PC-3 (cell line): ENCODE measurements around the gene PLA2G15. TPM values are rescaled to one million over a fixed set of nuclear protein-coding genes. Genes with fewer than 3 reads are reported as not detected.

Experiments used
- ATAC-seq: fragments of 200-7000 bp; cut with Tn5 transposase; 2 replicates; pipeline ENCODE4 v1.9.1; 2020; ENCODE audit warnings: mild to moderate bottlenecking, moderate library complexity
- BruUV-seq: library from RNA; stranded (reverse); fragments of 400-500 nt; replicated peaks from 2 replicates; lab custom pipeline; 2021; lab: Mats Ljungman, UMichigan
- CTCF ChIA-PET: fragments of 300-600 bp; sonication (Branson Sonifier 250); formaldehyde crosslinking; loops from one replicate; lab custom pipeline; 2022; ENCODE audit warnings: antibody characterized with exemption; lab: Charles Lee
- POLR2A ChIA-PET: fragments of 300-600 bp; sonication (Branson Sonifier 250); formaldehyde crosslinking; loops from one replicate; lab custom pipeline; 2022; ENCODE audit warnings: antibody characterized with exemption; ENCODE audit not compliant: unreplicated experiment; lab: Charles Lee
- DNase-seq: peaks from one replicate; pipeline ENCODE4 v3.0.0-alpha.2; 2015
- H2AFZ ChIP-seq: fragments of 300-600 bp; sonication (generic); 2 replicates; pipeline ENCODE4 v1.6.0; 2016; ENCODE audit warnings: antibody characterized with exemption, low read length
- H3F3A ChIP-seq: fragments of 300-600 bp; sonication (generic); one replicate; pipeline ENCODE4 v1.6.0; 2017; ENCODE audit warnings: antibody characterized with exemption, low read length, control low read depth, mild to moderate bottlenecking; ENCODE audit not compliant: unreplicated experiment
- H3K27ac ChIP-seq: fragments of 300-600 bp; sonication (generic); 2 replicates; pipeline ENCODE4 v1.5.1; 2016; ENCODE audit warnings: mild to moderate bottlenecking, low read length
- H3K27me3 ChIP-seq: fragments of 300-600 bp; sonication (generic); 2 replicates; pipeline ENCODE4 v1.6.1; 2016; ENCODE audit warnings: low read length, mixed read lengths
- H3K36me3 ChIP-seq: fragments of 300-600 bp; sonication (generic); 2 replicates; pipeline ENCODE4 v1.6.1; 2016; ENCODE audit warnings: low read depth, mixed run types, low read length, mixed read lengths
- H3K4me1 ChIP-seq: fragments of 300-600 bp; sonication (generic); 2 replicates; pipeline ENCODE4 v1.5.1; 2016; ENCODE audit warnings: low read length; ENCODE audit not compliant: insufficient read depth
- H3K4me2 ChIP-seq: fragments of 300-600 bp; sonication (generic); 2 replicates; pipeline ENCODE4 v1.6.0; 2016; ENCODE audit warnings: low read length
- H3K4me3 ChIP-seq: fragments of 300-600 bp; sonication (generic); 2 replicates; pipeline ENCODE4 v1.5.1; 2016; ENCODE audit warnings: mild to moderate bottlenecking, low read length, mixed read lengths
- H3K79me2 ChIP-seq: fragments of 300-600 bp; sonication (generic); 2 replicates; pipeline ENCODE4 v1.6.1; 2017; ENCODE audit warnings: low read length, mixed read lengths
- H3K9ac ChIP-seq: fragments of 300-600 bp; sonication (generic); 2 replicates; pipeline ENCODE4 v1.6.0; 2016; ENCODE audit warnings: mild to moderate bottlenecking, low read length
- H3K9me2 ChIP-seq: fragments of 300-600 bp; sonication (generic); replicated peaks from 2 replicates; pipeline ENCODE4 v1.6.1; 2016; ENCODE audit warnings: mixed run types, low read length, mixed read lengths
- H3K9me3 ChIP-seq: fragments of 300-600 bp; sonication (generic); 2 replicates; pipeline ENCODE4 v1.6.1; 2016; ENCODE audit warnings: low read length, mixed read lengths
- H4K20me1 ChIP-seq: fragments of 300-600 bp; sonication (generic); 2 replicates; pipeline ENCODE4 v1.6.1; 2016; ENCODE audit warnings: low read length, mixed read lengths
- EZH2 ChIP-seq: fragments of 300-600 bp; sonication (generic); IDR thresholded peaks from one replicate; pipeline ENCODE4 v1.6.1; 2017; ENCODE audit warnings: antibody characterized with exemption, mild to moderate bottlenecking, low read length; ENCODE audit not compliant: unreplicated experiment
- EZH2phosphoT487 ChIP-seq: fragments of 300-600 bp; sonication (generic); IDR thresholded peaks from 2 replicates; pipeline ENCODE4 v1.6.1; 2018; ENCODE audit warnings: mild to moderate bottlenecking, antibody characterized with exemption, low read length, borderline replicate concordance
- intact Hi-C: fragments of 100-400 bp; cut with micrococcal nuclease; formaldehyde crosslinking; loops from 2 replicates; pipeline ENCODE4 v1.9.0; 2023
- total RNA-seq: library from RNA; depleted of rRNA; stranded (reverse); fragments of >200 nt; gene quantifications from 2 replicates; pipeline ENCODE4 v1.2.3, GENCODE V29; 2014
- TF ChIP-seq, protein P1 (sequence below): fragments of 300-600 bp; sonication (generic); conservative IDR thresholded peaks from 2 replicates; pipeline ENCODE4 v1.5.1; 2017; ENCODE audit warnings: antibody characterized with exemption, low read depth, mild to moderate bottlenecking, low read length

Gene PLA2G15
- total RNA-seq, 1 experiment from 2014 or later = 16.4 TPM

GRCh38 chr16:68249371-68249770 is 4.2 kb downstream of the PLA2G15 start:
- H3K36me3 ChIP-seq = no peaks in the 10 kb centered on the region; the same call in 1 of the 2 replicates
- no peak overlapping the region for H3K27ac ChIP-seq
- H4K20me1 ChIP-seq = no peaks in the 10 kb centered on the region
- intact Hi-C loops = loop anchor here (5.0 kb wide), 1 partner anchor 63 kb away; the partner anchor contains the start of genes PRMT7 and SLC7A6OS
- H3K4me1 ChIP-seq = peaks cover 14% of the 10 kb centered on the region; the same call in 1 of the 2 replicates
- DNase-seq (no peak), ATAC-seq (no peak)
- no peaks in the 10 kb centered on the region for H3F3A ChIP-seq
- no peaks in the 10 kb centered on the region for H3K9me2 ChIP-seq
- H3K27me3 ChIP-seq = no peaks in the 10 kb centered on the region
- no peak for TF ChIP-seq EZH2phosphoT487
- no peak for TF ChIP-seq EZH2
- TF ChIP-seq, protein P1, sequence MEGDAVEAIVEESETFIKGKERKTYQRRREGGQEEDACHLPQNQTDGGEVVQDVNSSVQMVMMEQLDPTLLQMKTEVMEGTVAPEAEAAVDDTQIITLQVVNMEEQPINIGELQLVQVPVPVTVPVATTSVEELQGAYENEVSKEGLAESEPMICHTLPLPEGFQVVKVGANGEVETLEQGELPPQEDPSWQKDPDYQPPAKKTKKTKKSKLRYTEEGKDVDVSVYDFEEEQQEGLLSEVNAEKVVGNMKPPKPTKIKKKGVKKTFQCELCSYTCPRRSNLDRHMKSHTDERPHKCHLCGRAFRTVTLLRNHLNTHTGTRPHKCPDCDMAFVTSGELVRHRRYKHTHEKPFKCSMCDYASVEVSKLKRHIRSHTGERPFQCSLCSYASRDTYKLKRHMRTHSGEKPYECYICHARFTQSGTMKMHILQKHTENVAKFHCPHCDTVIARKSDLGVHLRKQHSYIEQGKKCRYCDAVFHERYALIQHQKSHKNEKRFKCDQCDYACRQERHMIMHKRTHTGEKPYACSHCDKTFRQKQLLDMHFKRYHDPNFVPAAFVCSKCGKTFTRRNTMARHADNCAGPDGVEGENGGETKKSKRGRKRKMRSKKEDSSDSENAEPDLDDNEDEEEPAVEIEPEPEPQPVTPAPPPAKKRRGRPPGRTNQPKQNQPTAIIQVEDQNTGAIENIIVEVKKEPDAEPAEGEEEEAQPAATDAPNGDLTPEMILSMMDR = no peak
- H3K79me2 ChIP-seq = peaks cover 17% of the 10 kb centered on the region
- H3K9ac ChIP-seq = no peak overlapping the region
- H3K4me3 ChIP-seq = no peak overlapping the region
- no TSS peak for BruUV-seq
- H3K9me3 ChIP-seq = no peaks in the 10 kb centered on the region
- no peak overlapping the region for H3K4me2 ChIP-seq
- no peak overlapping the region for H2AFZ ChIP-seq
- POLR2A ChIA-PET = no interaction called here
- CTCF ChIA-PET = no interaction called here

DNA sequence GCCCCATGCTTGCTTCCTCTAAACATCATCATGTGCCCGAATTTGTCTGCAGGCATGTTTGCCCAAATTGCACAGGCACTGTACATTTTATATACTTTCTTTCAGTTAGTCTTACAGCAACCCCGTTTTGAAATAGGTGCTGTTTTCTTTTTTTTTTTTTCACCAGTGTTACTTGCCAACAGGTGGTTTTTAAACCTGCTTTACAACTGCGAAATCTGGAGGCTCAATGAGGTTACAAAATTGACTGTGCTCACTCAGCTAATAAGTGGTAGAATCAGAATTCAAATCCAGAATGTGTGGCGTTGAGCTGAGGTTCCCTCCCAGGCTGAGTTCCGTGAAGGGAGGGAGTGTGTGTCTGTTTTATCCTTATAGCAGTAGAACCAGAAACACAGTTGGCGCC is 5.8 kb downstream of the PLA2G15 start:
- H4K20me1 ChIP-seq = no peaks in the 10 kb centered on the region
- H3K4me3 ChIP-seq = no peak overlapping the region
- peaks cover 11% of the 10 kb centered on the region for H3K79me2 ChIP-seq
- H3K4me1 ChIP-seq = peaks cover 8% of the 10 kb centered on the region; the same call in 1 of the 2 replicates
- intact Hi-C loops = no loop called here
- no peak overlapping the region for H3K27ac ChIP-seq
- no peaks in the 10 kb centered on the region for H3F3A ChIP-seq
- H2AFZ ChIP-seq = no peak overlapping the region
- DNase-seq (no peak), ATAC-seq (no peak)
- no peaks in the 10 kb centered on the region for H3K9me2 ChIP-seq
- no peaks in the 10 kb centered on the region; the same call in 1 of the 2 replicates for H3K36me3 ChIP-seq
- H3K9me3 ChIP-seq = no peaks in the 10 kb centered on the region
- CTCF ChIA-PET = no interaction called here
- POLR2A ChIA-PET = no interaction called here
- H3K27me3 ChIP-seq = no peaks in the 10 kb centered on the region
- BruUV-seq = no TSS peak
- no peak overlapping the region for H3K4me2 ChIP-seq
- no peak for TF ChIP-seq EZH2phosphoT487
- TF ChIP-seq, protein P1 = no peak
- no peak for TF ChIP-seq EZH2
- no peak overlapping the region for H3K9ac ChIP-seq

GRCh38 chr16:68251832-68252231 is 6.7 kb downstream of the PLA2G15 start:
- no peak overlapping the region for H3K27ac ChIP-seq
- H3K9me3 ChIP-seq = no peaks in the 10 kb centered on the region
- H2AFZ ChIP-seq = no peak overlapping the region
- TF ChIP-seq EZH2phosphoT487 (no peak), EZH2 (no peak)
- TF ChIP-seq, protein P1 = no peak
- CTCF ChIA-PET = no interaction called here
- no TSS peak for BruUV-seq
- H4K20me1 ChIP-seq = no peaks in the 10 kb centered on the region
- H3F3A ChIP-seq = no peaks in the 10 kb centered on the region
- H3K4me1 ChIP-seq = no peaks in the 10 kb centered on the region
- H3K9me2 ChIP-seq = no peaks in the 10 kb centered on the region
- ATAC-seq (no peak), DNase-seq (no peak)
- intact Hi-C loops = no loop called here
- H3K4me2 ChIP-seq = no peak overlapping the region
- H3K9ac ChIP-seq = no peak overlapping the region
- POLR2A ChIA-PET = no interaction called here
- H3K27me3 ChIP-seq = no peaks in the 10 kb centered on the region
- H3K36me3 ChIP-seq = no peaks in the 10 kb centered on the region; the same call in 1 of the 2 replicates
- peaks cover 2% of the 10 kb centered on the region; the same call in 1 of the 2 replicates for H3K79me2 ChIP-seq
- H3K4me3 ChIP-seq = no peak overlapping the region
